OCI-LY7 (cell line): ENCODE results near the gene GABRG3. TPM values are rescaled to one million over a fixed set of nuclear protein-coding genes. Genes with fewer than 3 reads are reported as not detected.
"Not testable (repeated sequence)": the region's sequence is repeated elsewhere in the genome, so short reads cannot be mapped to it uniquely, and the experiment has no call there.

ENCODE experiments used
- BruUV-seq: library from RNA; stranded (reverse); fragments of 400-500 nt; replicated peaks from 2 replicates; lab custom pipeline; 2021; lab: Mats Ljungman, UMichigan
- CTCF ChIA-PET: fragments of 300-600 bp; sonication (Branson Sonifier 250); formaldehyde crosslinking; loops from one replicate; lab custom pipeline; 2022; ENCODE audit warnings: antibody characterized with exemption; ENCODE audit not compliant: unreplicated experiment; lab: Charles Lee
- POLR2A ChIA-PET: fragments of 300-600 bp; sonication (Branson Sonifier 250); formaldehyde crosslinking; loops from one replicate; lab custom pipeline; 2022; ENCODE audit warnings: antibody characterized with exemption; lab: Charles Lee
- DNase-seq: peaks from one replicate; pipeline ENCODE4 v3.0.0-alpha.2; 2015; ENCODE audit warnings: low spot score
- H2AFZ ChIP-seq: fragments of 200-600 bp; sonication (generic), shearing (Covaris generic); 2 replicates; pipeline ENCODE4 v1.6.1; 2014; ENCODE audit warnings: mild to moderate bottlenecking, antibody characterized with exemption, low read length, moderate library complexity
- H3K27ac ChIP-seq: fragments of 200-600 bp; sonication (generic); 2 replicates; pipeline ENCODE4 v1.5.1; 2014; ENCODE audit warnings: mixed run types, low read depth, mild to moderate bottlenecking, moderate library complexity, low read length, inconsistent platforms; ENCODE audit not compliant: poor library complexity, severe bottlenecking
- H3K36me3 ChIP-seq: fragments of 200-600 bp; sonication (generic); 2 replicates; pipeline ENCODE4 v1.6.1; 2014; ENCODE audit warnings: mild to moderate bottlenecking, antibody characterized with exemption, low read length, moderate library complexity, mixed read lengths; ENCODE audit not compliant: insufficient read depth
- H3K4me1 ChIP-seq: fragments of 200-600 bp; sonication (generic); 2 replicates; pipeline ENCODE4 v1.5.1; 2014; ENCODE audit warnings: mild to moderate bottlenecking, low read length; ENCODE audit not compliant: insufficient read depth, poor library complexity, severe bottlenecking
- H3K4me2 ChIP-seq: fragments of 200-600 bp; sonication (generic); 2 replicates; pipeline ENCODE4 v1.6.1; 2014; ENCODE audit warnings: mild to moderate bottlenecking, low read length
- H3K4me3 ChIP-seq: fragments of 200-600 bp; sonication (generic); 2 replicates; pipeline ENCODE4 v1.5.1; 2014; ENCODE audit warnings: mild to moderate bottlenecking, low read depth, low read length; ENCODE audit not compliant: poor library complexity, severe bottlenecking
- H3K79me2 ChIP-seq: fragments of 200-600 bp; sonication (generic); 2 replicates; pipeline ENCODE4 v1.6.1; 2016; ENCODE audit warnings: low read depth, mild to moderate bottlenecking, low read length, moderate library complexity, mixed read lengths; ENCODE audit not compliant: insufficient read depth
- H3K9me2 ChIP-seq: fragments of 200-600 bp; sonication (generic); 2 replicates; pipeline ENCODE4 v1.6.1; 2016; ENCODE audit warnings: mild to moderate bottlenecking, low read length, mixed read lengths; ENCODE audit not compliant: insufficient read depth
- H3K9me3 ChIP-seq: fragments of 200-600 bp; sonication (generic); 2 replicates; pipeline ENCODE4 v1.6.1; 2014; ENCODE audit warnings: mild to moderate bottlenecking, mixed run types, low read length, mixed read lengths
- H4K20me1 ChIP-seq: fragments of 200-600 bp; sonication (generic); 2 replicates; pipeline ENCODE4 v1.6.1; 2014; ENCODE audit warnings: mild to moderate bottlenecking, antibody characterized with exemption, low read length, moderate library complexity, mixed read lengths; ENCODE audit not compliant: insufficient read depth
- EZH2phosphoT487 ChIP-seq: fragments of 200-600 bp; sonication (generic); IDR thresholded peaks from 2 replicates; pipeline ENCODE4 v1.6.1; 2018; ENCODE audit warnings: low read depth, borderline replicate concordance, mild to moderate bottlenecking, mixed run types, antibody characterized with exemption, low read length, moderate library complexity, mixed read lengths
- intact Hi-C: fragments of 100-400 bp; cut with micrococcal nuclease; formaldehyde crosslinking; loops from one replicate; pipeline ENCODE4 v1.10.0; 2022; ENCODE audit not compliant: unreplicated experiment
- total RNA-seq, 2 experiments: library from RNA; depleted of rRNA in 1 of 2; stranded (reverse); fragments of >200 nt in 1 of 2; shearing (Covaris generic) in 1 of 2; gene quantifications; 2 replicates each; pipeline ENCODE4 v1.2.3, GENCODE V29; 2014 to 2022
- TF ChIP-seq, protein P1 (sequence below): fragments of 200-600 bp; sonication (generic); conservative IDR thresholded peaks from 2 replicates; pipeline ENCODE4 v1.5.1; 2014; ENCODE audit warnings: mild to moderate bottlenecking, antibody characterized with exemption, low read length, moderate library complexity, mixed read lengths

GABRG3 gene
- total RNA-seq, 2 experiments from 2014 or later = not detected

DNA sequence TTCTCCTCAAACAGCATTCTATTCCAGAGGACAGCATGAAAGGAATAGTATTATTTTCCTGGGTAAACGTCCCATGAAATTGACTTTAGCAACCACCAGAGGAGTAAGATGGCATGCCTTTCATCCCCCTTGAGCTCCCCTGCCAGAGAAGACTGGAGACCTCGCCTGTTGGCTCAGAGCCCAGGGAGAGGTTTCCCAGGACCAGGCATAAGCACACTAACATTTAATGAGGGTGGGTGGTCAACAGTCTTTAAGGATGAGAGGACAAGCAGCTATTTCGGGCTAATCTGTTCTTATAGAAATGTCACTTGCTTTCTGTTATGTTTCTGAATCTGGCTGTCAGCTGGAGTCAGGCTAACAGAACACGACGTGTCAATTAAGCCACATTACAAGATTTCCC lies 390.5 kb downstream of the GABRG3 start:
- Histone ChIP-seq H3K4me3 (no peak overlapping the region), H4K20me1 (no peaks in the 10 kb centered on the region), H2AFZ (no peak overlapping the region), H3K27ac (no peak overlapping the region), H3K4me2 (no peak overlapping the region), H3K9me3 (no peaks in the 10 kb centered on the region), H3K36me3 (no peaks in the 10 kb centered on the region), H3K79me2 (no peaks in the 10 kb centered on the region), H3K4me1 (no peaks in the 10 kb centered on the region), H3K9me2 (no peaks in the 10 kb centered on the region)
- ChIA-PET POLR2A (no interaction called here), CTCF (no interaction called here)
- BruUV-seq = no TSS peak
- TF ChIP-seq, protein P1, sequence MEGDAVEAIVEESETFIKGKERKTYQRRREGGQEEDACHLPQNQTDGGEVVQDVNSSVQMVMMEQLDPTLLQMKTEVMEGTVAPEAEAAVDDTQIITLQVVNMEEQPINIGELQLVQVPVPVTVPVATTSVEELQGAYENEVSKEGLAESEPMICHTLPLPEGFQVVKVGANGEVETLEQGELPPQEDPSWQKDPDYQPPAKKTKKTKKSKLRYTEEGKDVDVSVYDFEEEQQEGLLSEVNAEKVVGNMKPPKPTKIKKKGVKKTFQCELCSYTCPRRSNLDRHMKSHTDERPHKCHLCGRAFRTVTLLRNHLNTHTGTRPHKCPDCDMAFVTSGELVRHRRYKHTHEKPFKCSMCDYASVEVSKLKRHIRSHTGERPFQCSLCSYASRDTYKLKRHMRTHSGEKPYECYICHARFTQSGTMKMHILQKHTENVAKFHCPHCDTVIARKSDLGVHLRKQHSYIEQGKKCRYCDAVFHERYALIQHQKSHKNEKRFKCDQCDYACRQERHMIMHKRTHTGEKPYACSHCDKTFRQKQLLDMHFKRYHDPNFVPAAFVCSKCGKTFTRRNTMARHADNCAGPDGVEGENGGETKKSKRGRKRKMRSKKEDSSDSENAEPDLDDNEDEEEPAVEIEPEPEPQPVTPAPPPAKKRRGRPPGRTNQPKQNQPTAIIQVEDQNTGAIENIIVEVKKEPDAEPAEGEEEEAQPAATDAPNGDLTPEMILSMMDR = no peak
- no peak for TF ChIP-seq EZH2phosphoT487
- intact Hi-C loops = no loop called here
- no peak for DNase-seq

DNA sequence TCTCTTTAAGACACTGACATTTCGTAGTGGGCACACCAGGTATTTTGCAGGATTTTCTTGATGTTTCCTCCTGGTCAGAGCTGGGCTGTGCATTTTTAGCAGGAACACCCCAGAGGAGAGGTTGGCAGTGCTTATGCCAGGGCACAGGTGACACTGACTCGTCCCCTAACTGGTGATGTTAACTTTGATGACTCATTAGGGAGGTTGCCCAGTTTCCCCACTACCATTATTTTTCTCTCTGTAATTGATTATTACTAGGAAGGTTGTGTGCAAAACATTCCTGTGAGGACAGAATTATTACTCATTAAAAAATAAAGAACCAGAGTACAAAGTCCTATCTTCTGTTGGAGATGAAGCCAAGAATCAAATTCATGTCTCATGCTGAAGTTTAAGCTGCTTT lies 394.5 kb downstream of the GABRG3 start:
- no peak overlapping the region for H3K4me2 ChIP-seq
- no peak for DNase-seq
- intact Hi-C loops = no loop called here
- no peaks in the 10 kb centered on the region for H4K20me1 ChIP-seq
- H3K27ac ChIP-seq = no peak overlapping the region
- H3K9me3 ChIP-seq = no peaks in the 10 kb centered on the region
- no peaks in the 10 kb centered on the region for H3K9me2 ChIP-seq
- POLR2A ChIA-PET = no interaction called here
- H3K36me3 ChIP-seq = no peaks in the 10 kb centered on the region
- CTCF ChIA-PET = no interaction called here
- H3K4me1 ChIP-seq = no peaks in the 10 kb centered on the region
- H3K4me3 ChIP-seq = no peak overlapping the region
- H3K79me2 ChIP-seq = no peaks in the 10 kb centered on the region
- no peak overlapping the region for H2AFZ ChIP-seq
- BruUV-seq = no TSS peak
- TF ChIP-seq, protein P1 = no peak
- TF ChIP-seq EZH2phosphoT487 = no peak

DNA sequence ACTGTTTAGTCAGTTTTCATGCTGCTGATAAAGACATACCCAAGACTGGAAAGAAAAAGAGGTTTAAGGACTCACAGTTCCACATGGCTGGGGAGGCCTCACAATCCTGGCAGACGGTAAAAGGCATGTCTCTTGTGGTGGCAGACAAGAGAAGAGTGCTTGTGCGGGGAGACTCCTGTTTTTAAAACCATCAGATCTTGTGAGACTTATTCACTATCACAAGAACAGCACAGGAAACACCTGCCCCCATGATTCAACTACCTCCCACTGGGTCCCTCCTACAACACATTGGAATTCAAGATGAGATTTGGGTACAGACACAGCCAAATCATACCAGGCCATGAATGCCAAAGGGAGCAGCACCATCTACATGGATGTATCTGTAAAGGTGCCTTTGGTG lies 406.4 kb downstream of the GABRG3 start:
- intact Hi-C loops, H4K20me1 ChIP-seq, POLR2A ChIA-PET, H3K9me3 ChIP-seq, BruUV-seq, CTCF ChIA-PET, H3K4me3 ChIP-seq, H3K4me2 ChIP-seq, H3K79me2 ChIP-seq, H3K4me1 ChIP-seq, H3K36me3 ChIP-seq, DNase-seq, H3K27ac ChIP-seq, H3K9me2 ChIP-seq, H2AFZ ChIP-seq: not testable (repeated sequence)
